Measurements from ENCODE around the gene NUDT22. TPM values are rescaled to one million over a fixed set of nuclear protein-coding genes. Genes with fewer than 3 reads are reported as not detected.

Gene NUDT22
- total and polyA plus RNA-seq, 2 of the 4 experiments (the other 2 are of a cell fraction): 21.3 to 44.6 TPM

GRCh38 chr11:64201543-64201942, 24.5 kb upstream of the NUDT22 start:
- Histone ChIP-seq H3K14ac (replicated peaks; ENCODE audit: low read depth, low read length) (no peak overlapping the region), H2BK20ac (ENCODE audit: low read depth, low read length) (no peak overlapping the region), H3K4me3 (ENCODE audit: insufficient read depth, low read depth, low read length) (no peak overlapping the region), H3K9me3 (ENCODE audit: control insufficient read depth, insufficient read depth, low read length) (no peaks in the 10 kb centered on the region), H3K4me1 (ENCODE audit: control insufficient read depth, insufficient read depth, low read length) (no peaks in the 10 kb centered on the region), H2BK15ac (ENCODE audit: low read depth, low read length) (no peak overlapping the region), H3K27me3 (ENCODE audit: control insufficient read depth, insufficient read depth, low read length) (no peaks in the 10 kb centered on the region), H2AK9ac (replicated peaks; ENCODE audit: low read depth, low read length, poor library complexity) (no peak overlapping the region), H3K36me3 (ENCODE audit: control insufficient read depth, insufficient read depth, low read length) (peaks cover 70% of the 10 kb centered on the region), H4K20me1 (ENCODE audit: insufficient read depth, low read length) (peaks cover 13% of the 10 kb centered on the region; the same call in 1 of the 2 replicates), H3K9ac (ENCODE audit: low read depth, low read length) (no peak overlapping the region), H3K79me1 (ENCODE audit: low read depth in 1 of 2, low read length in 2 of 2) (peaks cover 12 to 37% of the 10 kb centered on the region in 2 experiments; a peak in 3 of 4 replicates), H4K5ac (ENCODE audit: low read depth, low read length) (no peak overlapping the region), H4K91ac (ENCODE audit: insufficient read depth, low read depth, low read length) (no peak overlapping the region), H2BK5ac (ENCODE audit: low read depth, low read length, poor library complexity, severe bottlenecking) (no peak overlapping the region), H3K4me2 (ENCODE audit: low read depth, low read length) (no peak overlapping the region), H3K56ac (ENCODE audit: extremely low read depth, insufficient read depth, low read length) (no peak overlapping the region), H2AK5ac (ENCODE audit: low read depth, low read length) (no peak overlapping the region), H3K4ac (ENCODE audit: low read depth, low read length) (no peak overlapping the region), H3K9me1 (ENCODE audit: insufficient read depth, low read length) (no peaks in the 10 kb centered on the region), H2AFZ (replicated peaks; ENCODE audit: low read length, poor library complexity) (no peak overlapping the region), H3K23ac (ENCODE audit: low read depth, low read length) (no peak overlapping the region), H3K27ac (ENCODE audit: insufficient read depth, low read length) (no peak overlapping the region), H2BK120ac (ENCODE audit: low read depth, low read length) (no peak overlapping the region), H3K18ac (ENCODE audit: low read depth, low read length) (no peak overlapping the region), H4K8ac (ENCODE audit: low read depth in 2 of 2, low read length in 2 of 2) (no peak overlapping the region)
- TF ChIP-seq POLR2A (IDR thresholded peaks at IDR 0.05; ENCODE audit: low read depth, low read length) (no peak), CEBPB (IDR thresholded peaks at IDR 0.05; ENCODE audit: low read depth, low read length) (peak; percentile 58)
- ChIA-PET CTCF (no interaction called here), POLR2A (ENCODE audit: unreplicated experiment) (interaction anchor here (0.6 kb wide), 1 partner anchor 16 kb away, joined by 7 read pairs; the partner anchor contains the start of gene STIP1)
- in situ Hi-C loops (cut with MboI; ENCODE audit: low sequenced_read_pairs): loop anchor here (5.0 kb wide), 1 partner anchor 101 kb away; the partner anchor contains the start of gene CATSPERZ
- ATAC-seq (ENCODE audit: low read depth): no peak
- no TSS peak for BruUV-seq (replicated peaks)
- intact Hi-C loops (cut with micrococcal nuclease): loop anchor here (10.0 kb wide), 1 partner anchor 453 kb away; no protein-coding TSS in a partner anchor
- no peak for DNase-seq
- WGBS, 2 experiments (ENCODE audit: extremely low coverage in 2 of 2, insufficient read length in 1 of 2): no CpG with 5 or more reads among the region's 3 CpGs
- dilution Hi-C loops (cut with HindIII; ENCODE audit: low sequenced_read_pairs, unreplicated experiment): no loop called here

Data from IMR-90 (cell line).